ENCODE results near the gene EFNA1.

- no peak for TF ChIP-seq CTCF (conservative IDR thresholded peaks at IDR 0.05; ENCODE audit: low read depth in 2 of 2)
- TF ChIP-seq REST (IDR thresholded peaks at IDR 0.05; ENCODE audit: unreplicated experiment): no peak
- no peak for TF ChIP-seq POLR2AphosphoS5 (IDR thresholded peaks at IDR 0.05; ENCODE audit: low read depth)
- TF ChIP-seq EZH2 (IDR thresholded peaks at IDR 0.05; ENCODE audit: low read depth, unreplicated experiment): no peak
- TF ChIP-seq EZH2phosphoT487 (IDR thresholded peaks at IDR 0.05; ENCODE audit: unreplicated experiment): no peak
- no peak for TF ChIP-seq STAT1 (IDR thresholded peaks at IDR 0.05; ENCODE audit: unreplicated experiment)
- no peak for TF ChIP-seq NANOG (IDR thresholded peaks at IDR 0.05; ENCODE audit: borderline replicate concordance)
- no peak for TF ChIP-seq ZNF331 (CRISPR knock-in tag; IDR thresholded peaks at IDR 0.05; ENCODE audit: low read depth)
- no peak for TF ChIP-seq CREB1 (CRISPR knock-in tag; IDR thresholded peaks at IDR 0.05; ENCODE audit: low read depth)
- TF ChIP-seq ETS1 (IDR thresholded peaks at IDR 0.05): no peak
- TF ChIP-seq ZNF114 (CRISPR knock-in tag; IDR thresholded peaks at IDR 0.05): no peak
Observed at GRCh38 chr1:155179112-155180031, 51.7 kb downstream of the EFNA1 start.

Measured in GM23338 (cell line).